M059J (cell line): ENCODE data around the gene AHNAK2. TPM values are rescaled to one million over a fixed set of nuclear protein-coding genes. Genes with fewer than 3 reads are reported as not detected.

Source experiments
- total RNA-seq: library from RNA; depleted of rRNA; stranded (reverse); fragments of >200 nt; shearing (Covaris generic); gene quantifications from 2 replicates; pipeline ENCODE4 v1.2.3, GENCODE V29; 2014; rRNA removed

The AHNAK2 gene
- total RNA-seq, 1 experiment from 2014 or later: 4.7 TPM

Other genes with a start within 250 kb of the AHNAK2 start
- gene SIVA1, start 225.2 kb downstream of the AHNAK2 start, total RNA-seq: 292 and 348 TPM in 2 replicates
- 81.6 and 134 TPM in 2 replicates for gene AKT1, start 182.6 kb downstream of the AHNAK2 start, total RNA-seq
- gene ZBTB42, start 177.3 kb downstream of the AHNAK2 start, total RNA-seq: 3.3 and 4.1 TPM in 2 replicates
- gene CEP170B, start 113.1 kb downstream of the AHNAK2 start, total RNA-seq: 3.8 and 9.1 TPM in 2 replicates
- gene PLD4, start 53.5 kb downstream of the AHNAK2 start, total RNA-seq: not detected in 2 replicates
- 3.3 and 5.6 TPM in 2 replicates for gene CLBA1, start 7.4 kb upstream of the AHNAK2 start, total RNA-seq
- 32.5 and 40.5 TPM in 2 replicates for gene CDCA4, start 42.7 kb upstream of the AHNAK2 start, total RNA-seq
- 0.44 TPM in 1 of 2 replicates, not detected in the other for gene GPR132, start 87.1 kb upstream of the AHNAK2 start, total RNA-seq
- gene JAG2, start 190.4 kb upstream of the AHNAK2 start, total RNA-seq: 0.15 and 0.44 TPM in 2 replicates
- 6.3 and 15.8 TPM in 2 replicates for gene NUDT14, start 202.9 kb upstream of the AHNAK2 start, total RNA-seq